NCI-H146 treated with DMSO at 0.1 percent for 48 hours (cell line): ENCODE measurements around the gene ENAH.
"Not testable (repeated sequence)": the region's sequence is repeated elsewhere in the genome, so short reads cannot be mapped to it uniquely, and the experiment has no call there.

Experiments used
- DNase-seq: peaks from one replicate; lab custom pipeline; 2025; ENCODE audit not compliant: unreplicated experiment; lab: John Stamatoyannopoulos, UW

ENAH gene

GRCh38 chr1:225474986-225475820 lies 177.7 kb downstream of the ENAH start:
- DNase-seq = peak; percentile 33

- no peak for DNase-seq
These were observed 178.4 kb downstream of the ENAH start for GRCh38 chr1:225474439-225474985.

DNA sequence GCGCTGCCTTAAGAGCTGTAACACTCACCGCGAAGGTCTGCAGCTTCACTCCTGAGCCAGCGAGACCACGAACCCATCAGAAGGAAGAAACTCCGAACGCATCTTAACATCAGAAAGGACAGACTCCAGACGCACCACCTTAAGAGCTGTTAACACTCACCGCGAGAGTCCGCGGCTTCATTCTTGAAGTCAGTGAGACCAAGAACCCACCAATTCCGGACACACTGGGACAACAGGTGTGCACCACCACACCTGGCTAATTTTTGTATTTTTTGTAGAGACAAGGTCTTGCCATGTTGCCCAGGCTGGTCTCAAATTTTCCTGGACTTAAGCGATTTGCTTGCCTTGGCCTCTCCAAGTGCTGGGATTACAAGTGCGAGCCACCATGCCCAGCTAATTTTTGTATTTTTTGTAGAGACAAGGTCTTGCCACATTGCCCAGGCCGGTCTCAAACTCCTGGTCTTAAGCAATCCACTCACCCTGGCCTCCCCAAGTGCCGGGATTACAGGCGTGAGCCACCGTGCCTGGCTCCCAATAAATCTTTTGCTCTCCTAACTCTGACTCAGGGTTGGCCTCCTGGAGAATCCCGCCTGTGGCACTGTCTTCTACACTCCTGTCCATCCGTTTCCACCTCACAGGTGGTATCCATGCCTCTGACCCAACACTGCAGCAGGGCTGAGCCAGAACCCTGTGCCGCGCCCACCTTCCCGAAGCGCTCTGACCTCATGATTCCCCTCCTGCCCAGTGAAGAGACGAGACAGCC lies 179.1 kb downstream of the ENAH start:
- not testable (repeated sequence) for DNase-seq

GRCh38 chr1:225473266-225473665 lies 179.7 kb downstream of the ENAH start:
- not testable (repeated sequence) for DNase-seq

- no peak for DNase-seq
These were observed 181.2 kb downstream of the ENAH start for GRCh38 chr1:225471453-225472301.

DNA sequence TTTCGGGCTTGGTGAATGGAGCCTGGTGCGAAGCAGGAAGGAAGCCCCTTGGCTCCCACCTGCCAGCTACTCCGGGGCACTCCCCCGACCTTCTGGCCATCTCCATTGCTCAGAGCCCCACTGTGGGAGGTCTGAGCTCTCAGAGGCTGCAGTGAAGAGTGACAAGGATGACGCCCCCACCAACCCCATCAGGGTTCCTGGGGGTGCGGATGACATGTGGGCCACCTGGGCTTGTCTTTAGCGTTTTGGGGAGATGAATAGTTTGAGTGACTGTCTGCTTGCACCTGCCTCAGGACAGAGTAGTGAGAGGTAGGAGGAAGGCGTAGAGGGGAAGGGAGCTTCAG lies 181.8 kb downstream of the ENAH start:
- DNase-seq = no peak

DNA sequence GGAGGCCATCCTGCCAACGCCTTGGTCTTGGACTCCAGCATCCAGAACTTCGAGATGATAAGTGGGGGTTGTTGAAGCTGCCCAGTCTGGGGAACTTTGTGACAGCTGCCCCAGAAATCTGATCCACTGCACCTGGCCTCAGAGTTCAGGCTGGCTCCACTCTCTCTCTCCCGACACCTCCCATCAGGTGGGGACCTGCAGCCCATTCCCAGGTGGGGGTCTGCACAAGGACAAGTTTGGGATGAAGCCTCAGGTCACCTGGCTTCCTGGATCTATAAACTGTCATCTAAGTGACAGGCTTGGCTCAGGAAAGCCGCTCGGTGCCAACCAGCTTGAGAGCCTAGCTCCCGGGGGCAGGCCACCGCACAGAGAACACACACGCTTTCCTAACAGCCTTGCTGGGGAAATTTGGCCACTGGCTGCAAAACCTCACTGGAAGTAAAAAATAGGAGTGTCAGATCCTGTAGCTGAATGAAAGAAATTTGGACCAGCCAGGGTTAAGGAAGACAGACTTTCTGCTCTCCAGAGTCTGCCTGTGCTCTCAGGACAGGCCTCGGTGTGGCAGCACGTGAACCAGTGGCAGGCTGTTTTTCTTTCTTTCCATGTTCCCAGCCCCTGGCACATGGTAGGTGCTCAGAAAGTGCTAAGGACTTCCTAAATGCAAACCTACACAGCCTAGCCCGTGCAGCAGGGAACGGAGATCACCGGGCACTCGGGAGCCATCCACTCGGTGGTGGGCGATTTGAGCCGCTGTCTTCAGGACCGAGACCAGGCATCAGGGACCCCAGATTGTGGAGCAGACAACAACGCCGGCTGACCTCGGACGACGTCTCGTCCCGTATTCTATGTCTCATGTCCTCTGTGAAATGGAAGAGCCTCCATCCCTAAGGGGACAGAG lies 182.5 kb downstream of the ENAH start:
- DNase-seq = no peak

- no peak for DNase-seq
These were observed 183.9 kb downstream of the ENAH start for GRCh38 chr1:225469051-225469450.

- DNase-seq = no peak
These were observed 184.5 kb downstream of the ENAH start for GRCh38 chr1:225468270-225469020.

- no peak for DNase-seq
These were observed 185.5 kb downstream of the ENAH start for GRCh38 chr1:225467193-225468020.

GRCh38 chr1:225466848-225467192 lies 186.1 kb downstream of the ENAH start:
- DNase-seq = no peak

DNA sequence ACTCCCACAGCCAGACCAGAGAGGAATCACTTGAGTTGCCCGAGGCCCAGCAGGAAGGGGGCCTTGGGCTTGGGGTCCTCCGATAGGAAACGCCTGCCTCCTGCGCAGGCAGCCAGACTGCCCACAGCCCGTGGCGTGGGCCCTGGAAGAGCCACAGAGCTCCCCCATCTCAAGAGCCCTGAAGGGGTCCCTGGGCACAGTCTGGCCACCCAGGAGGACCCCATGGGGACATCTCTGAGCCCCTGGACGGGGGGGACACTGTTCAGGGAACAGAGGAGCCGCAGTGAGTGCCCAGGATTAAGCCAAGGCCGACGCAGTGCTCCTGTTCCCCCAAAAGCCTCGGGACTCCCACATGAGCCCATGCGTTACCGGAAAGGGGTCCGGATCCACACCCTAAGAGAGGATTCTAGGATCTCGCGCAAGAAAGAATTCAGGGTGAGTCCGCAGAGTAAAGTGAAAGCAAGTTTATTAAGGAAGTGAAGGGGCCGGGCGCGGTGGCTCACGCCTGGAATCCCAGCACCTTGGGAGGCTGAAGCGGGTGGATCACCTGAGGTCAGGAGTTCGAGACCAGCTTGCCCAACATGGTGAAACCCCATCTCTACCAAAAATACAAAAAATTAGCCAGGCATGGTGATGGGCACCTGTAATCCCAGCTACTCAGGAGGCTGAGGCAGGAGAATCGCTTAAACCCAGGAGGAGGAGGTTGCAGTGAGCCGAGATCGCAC lies 187.0 kb downstream of the ENAH start:
- no peak for DNase-seq

- peak; percentile 54 for DNase-seq
These were observed 187.8 kb downstream of the ENAH start for GRCh38 chr1:225464851-225465792.

- DNase-seq = peak; percentile 83
These were observed 190.0 kb downstream of the ENAH start for GRCh38 chr1:225462714-225463574.

- no peak for DNase-seq
These were observed 190.6 kb downstream of the ENAH start for GRCh38 chr1:225462429-225462713.
